PFSK-1 (cell line): ENCODE data around the gene PTPRN.

Experiments used
- POLR2AphosphoS5 ChIP-seq: IDR thresholded peaks from 2 replicates; pipeline ENCODE4 v1.6.1; 2012; ENCODE audit warnings: low read depth, mild to moderate bottlenecking, control low read depth, low read length, moderate library complexity
- SIN3A ChIP-seq: IDR thresholded peaks from 2 replicates; pipeline ENCODE4 v1.6.1; 2012; ENCODE audit warnings: mild to moderate bottlenecking, low read length, moderate library complexity, borderline replicate concordance; ENCODE audit not compliant: insufficient read depth
- TF ChIP-seq, protein P1 (sequence below), 2 experiments: IDR thresholded peaks; 2 replicates each; pipeline versions ENCODE4 v1.6.1 to v1.8.0; 2011 to 2012; ENCODE audit warnings: low read depth in 2 of 2, low read length in 2 of 2, control low read depth in 1 of 2, inconsistent platforms in 1 of 2, mild to moderate bottlenecking in 1 of 2, moderate library complexity in 1 of 2; ENCODE audit not compliant: insufficient read depth in 1 of 2

DNA sequence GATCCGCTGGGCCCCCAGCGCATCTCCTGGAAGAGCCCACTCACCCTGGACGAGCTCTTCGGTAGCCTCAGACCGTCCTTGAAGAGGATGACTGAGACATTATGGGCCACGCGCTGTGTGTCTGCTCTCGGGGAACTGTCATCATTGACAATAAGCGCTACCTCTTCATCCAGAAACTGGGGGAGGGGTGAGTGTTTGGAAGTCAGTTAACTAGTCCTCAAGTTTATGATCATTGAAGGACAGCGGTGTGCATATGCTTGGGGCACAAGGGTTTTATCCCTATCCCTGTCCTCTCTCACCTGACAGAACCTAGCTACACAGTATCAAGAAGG, 63.3 kb downstream of the PTPRN start:
- no peak for TF ChIP-seq SIN3A
- TF ChIP-seq, protein P1, sequence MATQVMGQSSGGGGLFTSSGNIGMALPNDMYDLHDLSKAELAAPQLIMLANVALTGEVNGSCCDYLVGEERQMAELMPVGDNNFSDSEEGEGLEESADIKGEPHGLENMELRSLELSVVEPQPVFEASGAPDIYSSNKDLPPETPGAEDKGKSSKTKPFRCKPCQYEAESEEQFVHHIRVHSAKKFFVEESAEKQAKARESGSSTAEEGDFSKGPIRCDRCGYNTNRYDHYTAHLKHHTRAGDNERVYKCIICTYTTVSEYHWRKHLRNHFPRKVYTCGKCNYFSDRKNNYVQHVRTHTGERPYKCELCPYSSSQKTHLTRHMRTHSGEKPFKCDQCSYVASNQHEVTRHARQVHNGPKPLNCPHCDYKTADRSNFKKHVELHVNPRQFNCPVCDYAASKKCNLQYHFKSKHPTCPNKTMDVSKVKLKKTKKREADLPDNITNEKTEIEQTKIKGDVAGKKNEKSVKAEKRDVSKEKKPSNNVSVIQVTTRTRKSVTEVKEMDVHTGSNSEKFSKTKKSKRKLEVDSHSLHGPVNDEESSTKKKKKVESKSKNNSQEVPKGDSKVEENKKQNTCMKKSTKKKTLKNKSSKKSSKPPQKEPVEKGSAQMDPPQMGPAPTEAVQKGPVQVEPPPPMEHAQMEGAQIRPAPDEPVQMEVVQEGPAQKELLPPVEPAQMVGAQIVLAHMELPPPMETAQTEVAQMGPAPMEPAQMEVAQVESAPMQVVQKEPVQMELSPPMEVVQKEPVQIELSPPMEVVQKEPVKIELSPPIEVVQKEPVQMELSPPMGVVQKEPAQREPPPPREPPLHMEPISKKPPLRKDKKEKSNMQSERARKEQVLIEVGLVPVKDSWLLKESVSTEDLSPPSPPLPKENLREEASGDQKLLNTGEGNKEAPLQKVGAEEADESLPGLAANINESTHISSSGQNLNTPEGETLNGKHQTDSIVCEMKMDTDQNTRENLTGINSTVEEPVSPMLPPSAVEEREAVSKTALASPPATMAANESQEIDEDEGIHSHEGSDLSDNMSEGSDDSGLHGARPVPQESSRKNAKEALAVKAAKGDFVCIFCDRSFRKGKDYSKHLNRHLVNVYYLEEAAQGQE (IDR thresholded peaks at IDR 0.05; ENCODE audit: insufficient read depth in 1 of 2, low read depth in 2 of 2, low read length in 2 of 2) = no peak
- TF ChIP-seq POLR2AphosphoS5 = no peak
